ENCODE results near the gene GRPEL1. TPM values are rescaled to one million over a fixed set of nuclear protein-coding genes. Genes with fewer than 3 reads are reported as not detected.

The GRPEL1 gene
- total and polyA plus RNA-seq, 2 of the 8 experiments (the other 6 are each of a cell fraction or from before 2014, with no cell fraction given): 13.5 to 39.9 TPM

- TF ChIP-seq USF2 (IDR thresholded peaks at IDR 0.05; ENCODE audit: low read length) (no peak), SP4 (IDR thresholded peaks at IDR 0.05; ENCODE audit: low read length) (no peak), TAF1 (IDR thresholded peaks at IDR 0.05; ENCODE audit: low read depth, low read length) (no peak), GABPA (IDR thresholded peaks at IDR 0.05; ENCODE audit: borderline replicate concordance, insufficient read depth, low read length) (no peak), JUN (IDR thresholded peaks at IDR 0.05; ENCODE audit: low read depth, low read length) (no peak), BCL11A (IDR thresholded peaks at IDR 0.05; ENCODE audit: low read depth in 2 of 2, low read length in 2 of 2) (no peak)
Measured at GRCh38 chr4:7059662-7060061, 8.2 kb downstream of the GRPEL1 start (continued).
